Left lung (tissue), 10 donors: ENCODE measurements around the gene CCR3. TPM values are rescaled to one million over a fixed set of nuclear protein-coding genes. Genes with fewer than 3 reads are reported as not detected.
A peak's percentile ranks its signal among the peaks of the same experiment; 100 is the strongest.

Experiments used
- ATAC-seq: fragments of 200-7000 bp; cut with Tn5 transposase; one replicate; pipeline ENCODE4 v1.9.1; 2020; ENCODE audit warnings: moderate library complexity
- DNase-seq, 4 donors: peaks; one replicate each; pipeline ENCODE4 v3.0.0-alpha.2; 2013 to 2020
- H3K27ac ChIP-seq, 2 donors: fragments of 200-600 bp; sonication (generic) in 1 of 2; one replicate each; pipeline versions ENCODE4 v1.5.0 to v1.8.0; 2020 to 2021
- H3K27me3 ChIP-seq, 2 donors: fragments of 200-600 bp; sonication (generic) in 1 of 2; one replicate each; pipeline versions ENCODE4 v1.5.0 to v1.8.0; 2020 to 2021
- H3K36me3 ChIP-seq, 2 donors: fragments of 200-600 bp; sonication (generic) in 1 of 2; one replicate each; pipeline versions ENCODE4 v1.5.0 to v1.8.0; 2020 to 2021
- H3K4me1 ChIP-seq, 2 donors: fragments of 200-600 bp; one replicate each; pipeline ENCODE4 v1.8.0; 2021
- H3K4me3 ChIP-seq, 2 donors: fragments of 200-600 bp; sonication (generic) in 1 of 2; one replicate each; pipeline versions ENCODE4 v1.5.0 to v1.8.0; 2020 to 2021; ENCODE audit warnings: mild to moderate bottlenecking in 1 of 2
- H3K9me3 ChIP-seq, 2 donors: fragments of 200-600 bp; sonication (generic) in 1 of 2; one replicate each; pipeline versions ENCODE4 v1.5.0 to v1.8.0; 2020 to 2021
- CTCF ChIP-seq, 2 donors: fragments of 200-600 bp; sonication (generic) in 1 of 2; IDR thresholded peaks; one replicate each; pipeline versions ENCODE4 v1.5.0 to v1.8.0; 2021; ENCODE audit warnings: antibody characterized with exemption in 2 of 2
- intact Hi-C, 2 donors: fragments of 100-400 bp; cut with DNase I; formaldehyde crosslinking; loops; one replicate each; pipeline versions ENCODE4 v1.11.2 to v1.14.2; 2022
- polyA plus RNA-seq, 6 donors: library from polyadenylated mRNA; unstranded; fragments of 120-200 nt; gene quantifications; one replicate each; pipeline ENCODE4 v1.2.1, GENCODE V29; 2013; ENCODE audit not compliant: insufficient read length in 6 of 6
- total RNA-seq, 2 donors: library from RNA; stranded (reverse); fragmentation: NEBNext Ultra II Directional; extraction: Animal tissue kit (Norgen Biotek cat#: 25700); gene quantifications; one replicate each; pipeline ENCODE4 v1.2.1, GENCODE V29; 2021
- donor health status: DM: no; HTN: yes; CAD: no.
- donor health status: DM: no; HTN: no; CAD: no.

CCR3 gene
- total and polyA plus RNA-seq, 8 donors, result 0.10 to 0.22 (median 0.20) TPM; not detected in 3

DNA sequence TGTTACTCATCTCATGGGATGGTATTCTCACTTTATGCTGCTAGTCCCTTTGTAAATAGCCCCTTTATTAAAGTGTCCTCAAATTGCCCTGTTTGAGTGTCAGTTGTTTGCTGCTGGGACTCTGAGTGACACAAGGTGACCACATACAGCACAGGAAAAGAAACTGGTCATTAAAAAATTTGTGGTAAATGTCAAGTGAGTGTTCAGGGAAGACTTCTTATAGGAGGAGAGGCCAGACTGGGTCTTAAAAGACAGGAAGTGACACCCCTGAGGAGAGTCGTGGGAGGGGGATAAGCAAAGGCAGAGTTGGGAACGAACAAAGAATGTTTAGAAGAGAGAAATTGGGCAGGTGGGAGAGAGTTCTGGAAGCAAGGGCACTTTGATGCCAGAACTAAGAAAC, 35.2 kb downstream of the CCR3 start:
- no peak overlapping the region for H3K4me3 ChIP-seq
- no peaks in the 10 kb centered on the region for H3K27me3 ChIP-seq
- intact Hi-C loops, result loop anchor here in 1 of 2 donors (10.0 kb wide), 1 partner anchor 147 kb away; no protein-coding TSS in a partner anchor
- peaks cover 0 to 9% of the 10 kb centered on the region in 2 donors for H3K9me3 ChIP-seq
- no peak for TF ChIP-seq CTCF (IDR thresholded peaks at IDR 0.05)
- H3K4me1 ChIP-seq, result peaks cover 0 to 17% of the 10 kb centered on the region in 2 donors
- no peak for ATAC-seq
- no peak overlapping the region for H3K27ac ChIP-seq
- DNase-seq, result no peak
- no peaks in the 10 kb centered on the region for H3K36me3 ChIP-seq

GRCh38 chr3:46278816-46279672, 36.8 kb downstream of the CCR3 start:
- H3K27me3 ChIP-seq, result no peaks in the 10 kb centered on the region
- no peak for TF ChIP-seq CTCF (IDR thresholded peaks at IDR 0.05)
- H3K36me3 ChIP-seq, result no peaks in the 10 kb centered on the region
- intact Hi-C loops, result loop anchor here in 1 of 2 donors (10.0 kb wide), 1 partner anchor 146 kb away; no protein-coding TSS in a partner anchor
- H3K9me3 ChIP-seq, result peaks cover 0 to 9% of the 10 kb centered on the region in 2 donors
- no peak for ATAC-seq
- H3K4me3 ChIP-seq, result no peak overlapping the region
- H3K4me1 ChIP-seq, result peaks cover 0 to 23% of the 10 kb centered on the region in 2 donors
- H3K27ac ChIP-seq, result no peak overlapping the region
- no peak for DNase-seq

DNA sequence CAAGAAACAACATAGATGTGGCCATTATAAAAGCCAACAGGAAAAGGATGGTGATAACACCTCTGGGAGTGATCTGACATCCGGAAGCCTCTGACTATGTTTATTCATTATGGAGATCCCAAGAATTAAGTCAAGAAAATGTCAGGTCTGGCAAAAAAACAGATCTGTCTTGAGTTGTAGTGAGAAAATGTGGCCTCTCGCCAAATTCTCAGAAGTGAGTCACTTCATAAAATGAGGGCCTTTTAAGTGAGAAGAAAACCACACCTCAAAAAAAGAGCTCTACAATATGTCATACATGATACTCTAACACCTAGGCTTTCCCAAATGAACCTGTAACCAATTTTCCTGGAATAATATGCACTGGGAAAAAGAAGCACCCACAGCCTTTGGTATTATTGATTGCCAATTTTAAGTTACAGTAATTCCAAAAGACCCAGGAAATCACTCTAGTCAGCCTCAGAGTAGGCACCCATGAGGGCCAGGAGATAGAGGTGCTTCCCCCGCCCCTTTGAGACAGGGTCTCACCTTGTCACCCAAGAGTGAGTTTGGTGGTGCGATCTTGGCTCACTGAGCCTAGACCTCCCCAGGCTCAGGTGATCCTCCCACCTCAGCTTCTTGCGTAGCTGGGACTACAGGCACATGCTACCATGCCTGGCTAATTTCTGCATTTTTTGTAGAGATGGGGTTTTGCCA, 38.0 kb downstream of the CCR3 start:
- no peak overlapping the region for H3K4me3 ChIP-seq
- peak overlapping the region in 1 of 2 donors; percentile 50 for H3K27ac ChIP-seq
- intact Hi-C loops, result no loop called here
- no peaks in the 10 kb centered on the region for H3K36me3 ChIP-seq
- H3K4me1 ChIP-seq, result peaks cover 0 to 34% of the 10 kb centered on the region in 2 donors
- no peaks in the 10 kb centered on the region for H3K27me3 ChIP-seq
- no peak for TF ChIP-seq CTCF (IDR thresholded peaks at IDR 0.05)
- DNase-seq, result no peak
- peak; percentile 65 for ATAC-seq
- H3K9me3 ChIP-seq, result peaks cover 0 to 9% of the 10 kb centered on the region in 2 donors

GRCh38 chr3:46281551-46281950, 39.3 kb downstream of the CCR3 start:
- no peaks in the 10 kb centered on the region for H3K27me3 ChIP-seq
- intact Hi-C loops, result no loop called here
- DNase-seq (peak in 2 of 4 donors; percentile 68 to 69), ATAC-seq (no peak)
- H3K27ac ChIP-seq, result no peak overlapping the region
- H3K9me3 ChIP-seq, result peaks cover 0 to 9% of the 10 kb centered on the region in 2 donors
- H3K36me3 ChIP-seq, result no peaks in the 10 kb centered on the region
- no peak for TF ChIP-seq CTCF (IDR thresholded peaks at IDR 0.05)
- H3K4me1 ChIP-seq, result peaks cover 0 to 30% of the 10 kb centered on the region in 2 donors
- no peak overlapping the region for H3K4me3 ChIP-seq

GRCh38 chr3:46282041-46282440, 39.8 kb downstream of the CCR3 start:
- H3K4me3 ChIP-seq, result no peak overlapping the region
- no peaks in the 10 kb centered on the region for H3K27me3 ChIP-seq
- DNase-seq (no peak), ATAC-seq (no peak)
- peaks cover 0 to 9% of the 10 kb centered on the region in 2 donors for H3K9me3 ChIP-seq
- peaks cover 0 to 25% of the 10 kb centered on the region in 2 donors for H3K4me1 ChIP-seq
- H3K27ac ChIP-seq, result no peak overlapping the region
- no peaks in the 10 kb centered on the region for H3K36me3 ChIP-seq
- TF ChIP-seq CTCF (IDR thresholded peaks at IDR 0.05), result no peak
- intact Hi-C loops, result no loop called here
